ENCODE data around the gene DROSHA. TPM values are rescaled to one million over a fixed set of nuclear protein-coding genes. Genes with fewer than 3 reads are reported as not detected.
A peak's percentile ranks its signal among the peaks of the same experiment; 100 is the strongest.
"Not testable (repeated sequence)": the region's sequence is repeated elsewhere in the genome, so short reads cannot be mapped to it uniquely, and the experiment has no call there.

The DROSHA gene
- total RNA-seq, 1 donor from 2014 or later = 74.0 TPM

GRCh38 chr5:31553863-31554262 lies 22.0 kb upstream of the DROSHA start:
- Mint-ChIP-seq H3K4me3 (no peak overlapping the region), H3K36me3 (ENCODE audit: low read depth) (peaks cover 55% of the 10 kb centered on the region), H3K27ac (peak overlapping the region; percentile 10), H3K27me3 (ENCODE audit: insufficient read depth) (no peaks in the 10 kb centered on the region), H3K9me3 (no peaks in the 10 kb centered on the region), H3K4me1 (ENCODE audit: low read depth) (peaks cover 10% of the 10 kb centered on the region)
- intact Hi-C loops (cut with micrococcal nuclease) = no loop called here
- DNase-seq (ENCODE audit: low spot score) = no peak

GRCh38 chr5:31551878-31552277 lies 20.0 kb upstream of the DROSHA start:
- DNase-seq (ENCODE audit: low spot score) = no peak
- Mint-ChIP-seq H3K36me3 (ENCODE audit: low read depth) (peaks cover 65% of the 10 kb centered on the region), H3K4me1 (ENCODE audit: low read depth) (peaks cover 11% of the 10 kb centered on the region), H3K9me3 (no peaks in the 10 kb centered on the region), H3K27ac (no peak overlapping the region), H3K27me3 (ENCODE audit: insufficient read depth) (no peaks in the 10 kb centered on the region), H3K4me3 (no peak overlapping the region)
- intact Hi-C loops (cut with micrococcal nuclease) = no loop called here

- Mint-ChIP-seq H3K27ac (peak overlapping the region; percentile 52), H3K4me1 (ENCODE audit: low read depth) (peaks cover 11% of the 10 kb centered on the region), H3K36me3 (ENCODE audit: low read depth) (peaks cover 64% of the 10 kb centered on the region)
- DNase-seq (ENCODE audit: low spot score); H3K4me3 Mint-ChIP-seq; intact Hi-C loops (cut with micrococcal nuclease); H3K27me3 Mint-ChIP-seq (ENCODE audit: insufficient read depth); H3K9me3 Mint-ChIP-seq: not testable (repeated sequence)
Measured at GRCh38 chr5:31549114-31549513, 17.2 kb upstream of the DROSHA start.

GRCh38 chr5:31537851-31538250 lies 6.0 kb upstream of the DROSHA start:
- intact Hi-C loops (cut with micrococcal nuclease) = loop anchor here (10.0 kb wide), 1 partner anchor 907 kb away; the partner anchor contains the start of gene ZFR

GRCh38 chr5:31537349-31537748 lies 5.5 kb upstream of the DROSHA start:
- Mint-ChIP-seq H3K36me3 (ENCODE audit: low read depth) (peaks cover 55% of the 10 kb centered on the region), H3K27ac (no peak overlapping the region), H3K4me3 (no peak overlapping the region), H3K4me1 (ENCODE audit: low read depth) (peaks cover 20% of the 10 kb centered on the region), H3K9me3 (no peaks in the 10 kb centered on the region), H3K27me3 (ENCODE audit: insufficient read depth) (no peaks in the 10 kb centered on the region)
- intact Hi-C loops (cut with micrococcal nuclease) = loop anchor here (10.0 kb wide), 1 partner anchor 907 kb away; the partner anchor contains the start of gene ZFR
- DNase-seq (ENCODE audit: low spot score) = no peak

More at GRCh38 chr5:31537851-31538250, 6.0 kb upstream of the DROSHA start:
- Mint-ChIP-seq H3K4me1 (ENCODE audit: low read depth) (peaks cover 20% of the 10 kb centered on the region), H3K9me3 (no peaks in the 10 kb centered on the region), H3K27ac (no peak overlapping the region), H3K36me3 (ENCODE audit: low read depth) (peaks cover 60% of the 10 kb centered on the region), H3K4me3 (no peak overlapping the region), H3K27me3 (ENCODE audit: insufficient read depth) (no peaks in the 10 kb centered on the region)
- DNase-seq (ENCODE audit: low spot score) = no peak

GRCh38 chr5:31536873-31537272 lies 5.0 kb upstream of the DROSHA start:
- no peak for DNase-seq (ENCODE audit: low spot score)
- Mint-ChIP-seq H3K4me1 (ENCODE audit: low read depth) (peaks cover 20% of the 10 kb centered on the region), H3K27me3 (ENCODE audit: insufficient read depth) (no peaks in the 10 kb centered on the region), H3K4me3 (no peak overlapping the region), H3K36me3 (ENCODE audit: low read depth) (peaks cover 56% of the 10 kb centered on the region), H3K27ac (no peak overlapping the region), H3K9me3 (no peaks in the 10 kb centered on the region)
- intact Hi-C loops (cut with micrococcal nuclease) = loop anchor here (10.0 kb wide), 1 partner anchor 908 kb away; the partner anchor contains the start of gene ZFR

GRCh38 chr5:31534527-31535046 lies 2.7 kb upstream of the DROSHA start:
- H3K4me1 Mint-ChIP-seq (ENCODE audit: low read depth) = peaks cover 41% of the 10 kb centered on the region
- no peaks in the 10 kb centered on the region for H3K27me3 Mint-ChIP-seq (ENCODE audit: insufficient read depth)
- no peak overlapping the region for H3K27ac Mint-ChIP-seq
- H3K9me3 Mint-ChIP-seq = no peaks in the 10 kb centered on the region
- peaks cover 52% of the 10 kb centered on the region for H3K36me3 Mint-ChIP-seq (ENCODE audit: low read depth)
- peak overlapping the region; percentile 46 for H3K4me3 Mint-ChIP-seq
- intact Hi-C loops (cut with micrococcal nuclease) = loop anchor here (5.0 to 10.0 kb wide), 4 partner anchors 910 to 1908 kb away; partner anchors contain the start of genes SUB1, TARS1 and ZFR
- no peak for DNase-seq (ENCODE audit: low spot score)

GRCh38 chr5:31531543-31531887 lies 378 bp downstream of the DROSHA start:
- intact Hi-C loops (cut with micrococcal nuclease) = loop anchor here (5.0 to 10.0 kb wide), 4 partner anchors 913 to 1911 kb away; partner anchors contain the start of genes SUB1, TARS1 and ZFR
- no peaks in the 10 kb centered on the region for H3K9me3 Mint-ChIP-seq
- peak overlapping the region; percentile 100 for H3K4me3 Mint-ChIP-seq
- H3K4me1 Mint-ChIP-seq (ENCODE audit: low read depth) = peaks cover 55% of the 10 kb centered on the region
- peak overlapping the region; percentile 96 for H3K27ac Mint-ChIP-seq
- peaks cover 58% of the 10 kb centered on the region for H3K36me3 Mint-ChIP-seq (ENCODE audit: low read depth)
- H3K27me3 Mint-ChIP-seq (ENCODE audit: insufficient read depth) = no peaks in the 10 kb centered on the region
- DNase-seq (ENCODE audit: low spot score) = no peak

- Mint-ChIP-seq H3K4me1 (ENCODE audit: low read depth) (peaks cover 55% of the 10 kb centered on the region), H3K4me3 (peak overlapping the region; percentile 100), H3K27ac (peak overlapping the region; percentile 96), H3K27me3 (ENCODE audit: insufficient read depth) (no peaks in the 10 kb centered on the region), H3K9me3 (no peaks in the 10 kb centered on the region), H3K36me3 (ENCODE audit: low read depth) (peaks cover 57% of the 10 kb centered on the region)
- intact Hi-C loops (cut with micrococcal nuclease) = loop anchor here (5.0 to 10.0 kb wide), 4 partner anchors 914 to 1912 kb away; partner anchors contain the start of genes SUB1, TARS1 and ZFR
- DNase-seq (ENCODE audit: low spot score) = no peak
Measured at GRCh38 chr5:31530541-31531265, 1.2 kb downstream of the DROSHA start.

GRCh38 chr5:31523041-31523440 lies 8.9 kb downstream of the DROSHA start:
- intact Hi-C loops (cut with micrococcal nuclease) = no loop called here
- no peak for DNase-seq (ENCODE audit: low spot score)
- Mint-ChIP-seq H3K9me3 (no peaks in the 10 kb centered on the region), H3K27ac (no peak overlapping the region), H3K27me3 (ENCODE audit: insufficient read depth) (no peaks in the 10 kb centered on the region), H3K4me1 (ENCODE audit: low read depth) (peaks cover 11% of the 10 kb centered on the region), H3K4me3 (no peak overlapping the region), H3K36me3 (ENCODE audit: low read depth) (peaks cover 47% of the 10 kb centered on the region)

GRCh38 chr5:31516802-31517201 lies 15.1 kb downstream of the DROSHA start:
- intact Hi-C loops (cut with micrococcal nuclease) = no loop called here
- peaks cover 30% of the 10 kb centered on the region for H3K36me3 Mint-ChIP-seq (ENCODE audit: low read depth)

GRCh38 chr5:31511305-31511704 lies 20.6 kb downstream of the DROSHA start:
- DNase-seq (ENCODE audit: low spot score) = no peak
- Mint-ChIP-seq H3K4me3 (no peak overlapping the region), H3K9me3 (no peaks in the 10 kb centered on the region), H3K36me3 (ENCODE audit: low read depth) (peaks cover 44% of the 10 kb centered on the region), H3K27me3 (ENCODE audit: insufficient read depth) (no peaks in the 10 kb centered on the region), H3K4me1 (ENCODE audit: low read depth) (peaks cover 1% of the 10 kb centered on the region), H3K27ac (no peak overlapping the region)
- intact Hi-C loops (cut with micrococcal nuclease) = no loop called here

More at GRCh38 chr5:31516802-31517201, 15.1 kb downstream of the DROSHA start:
- Mint-ChIP-seq H3K4me3 (no peak overlapping the region), H3K9me3 (no peaks in the 10 kb centered on the region), H3K27ac (no peak overlapping the region), H3K4me1 (ENCODE audit: low read depth) (peaks cover 11% of the 10 kb centered on the region), H3K27me3 (ENCODE audit: insufficient read depth) (no peaks in the 10 kb centered on the region)
- no peak for DNase-seq (ENCODE audit: low spot score)

GRCh38 chr5:31504529-31504928 lies 27.4 kb downstream of the DROSHA start:
- no peaks in the 10 kb centered on the region for H3K4me1 Mint-ChIP-seq (ENCODE audit: low read depth)
- H3K4me3 Mint-ChIP-seq = no peak overlapping the region
- intact Hi-C loops (cut with micrococcal nuclease) = no loop called here
- H3K27ac Mint-ChIP-seq = no peak overlapping the region
- peaks cover 43% of the 10 kb centered on the region for H3K36me3 Mint-ChIP-seq (ENCODE audit: low read depth)
- no peaks in the 10 kb centered on the region for H3K9me3 Mint-ChIP-seq
- no peak for DNase-seq (ENCODE audit: low spot score)
- no peaks in the 10 kb centered on the region for H3K27me3 Mint-ChIP-seq (ENCODE audit: insufficient read depth)
